ENCODE measurements around the gene DNAJB4.
"Not testable (repeated sequence)": the region's sequence is repeated elsewhere in the genome, so short reads cannot be mapped to it uniquely, and the experiment has no call there.

DNAJB4 gene

GRCh38 chr1:77991638-77992037 lies 13.1 kb upstream of the DNAJB4 start:
- DNase-seq = no peak

DNA sequence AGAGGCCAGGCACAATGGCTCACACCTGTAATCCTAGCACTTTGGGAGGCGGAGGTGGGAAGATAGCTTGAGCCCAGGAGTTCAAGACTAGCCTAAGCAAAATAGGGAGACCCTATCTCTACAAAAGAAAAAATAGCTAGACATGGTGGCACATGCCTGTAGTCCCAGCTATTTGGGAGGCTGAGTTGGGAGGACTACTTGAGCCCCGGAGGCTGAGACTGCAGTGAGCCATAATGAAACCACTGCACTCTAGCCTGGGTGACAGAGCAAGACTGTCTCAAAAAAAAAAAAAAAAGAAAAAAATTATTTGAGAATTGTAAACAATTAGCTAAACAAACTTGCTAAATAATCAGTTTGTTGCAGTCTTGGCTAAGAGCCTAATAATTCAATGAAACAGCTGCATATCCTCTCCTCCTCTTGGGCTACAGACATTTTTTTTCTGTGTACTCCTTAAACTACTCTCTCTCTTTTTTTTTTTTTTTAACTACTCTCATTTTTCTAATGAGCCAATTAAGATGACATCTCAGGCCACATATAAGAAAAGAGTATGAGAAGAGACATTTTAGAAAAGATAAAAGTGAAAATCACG lies 10.5 kb upstream of the DNAJB4 start:
- no peak for DNase-seq

DNA sequence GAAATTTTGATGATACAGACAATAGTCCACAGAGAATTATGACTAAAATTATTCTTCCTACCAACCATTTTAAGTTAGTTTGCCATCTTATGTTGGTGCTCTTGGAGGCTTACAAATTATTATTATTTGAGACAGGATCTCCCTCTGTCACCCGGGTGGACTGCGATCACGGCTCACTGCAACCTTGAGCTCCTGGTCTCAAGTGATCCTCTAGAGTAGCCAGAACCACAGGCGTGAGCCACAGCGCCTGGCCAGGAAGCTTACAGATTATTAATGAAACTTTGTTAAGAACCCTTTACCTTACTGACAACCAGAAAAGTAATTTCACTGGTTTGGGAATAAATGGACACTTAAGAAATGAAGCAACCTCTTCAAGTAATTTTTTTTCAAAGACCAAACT lies 8.0 kb upstream of the DNAJB4 start:
- DNase-seq = no peak

DNA sequence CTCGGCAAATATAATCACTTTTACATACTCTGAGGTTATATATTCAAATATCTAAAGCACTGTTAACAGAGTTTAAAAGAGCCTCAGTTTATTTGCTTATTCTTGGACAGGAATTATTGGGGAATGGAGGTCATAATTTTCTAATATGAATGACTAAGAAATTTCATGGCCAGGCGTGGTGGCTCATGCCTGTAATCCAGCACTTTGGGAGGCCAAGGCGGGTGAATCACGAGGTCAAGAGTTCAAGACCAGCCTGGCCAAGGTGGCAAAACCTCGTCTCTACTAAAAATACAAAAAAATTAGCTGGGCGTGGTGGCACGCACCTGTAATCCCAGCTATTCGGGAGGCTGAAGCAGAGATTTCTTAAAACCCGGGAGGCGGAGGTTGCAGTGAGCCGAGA lies 4.2 kb upstream of the DNAJB4 start:
- DNase-seq = not testable (repeated sequence)

DNA sequence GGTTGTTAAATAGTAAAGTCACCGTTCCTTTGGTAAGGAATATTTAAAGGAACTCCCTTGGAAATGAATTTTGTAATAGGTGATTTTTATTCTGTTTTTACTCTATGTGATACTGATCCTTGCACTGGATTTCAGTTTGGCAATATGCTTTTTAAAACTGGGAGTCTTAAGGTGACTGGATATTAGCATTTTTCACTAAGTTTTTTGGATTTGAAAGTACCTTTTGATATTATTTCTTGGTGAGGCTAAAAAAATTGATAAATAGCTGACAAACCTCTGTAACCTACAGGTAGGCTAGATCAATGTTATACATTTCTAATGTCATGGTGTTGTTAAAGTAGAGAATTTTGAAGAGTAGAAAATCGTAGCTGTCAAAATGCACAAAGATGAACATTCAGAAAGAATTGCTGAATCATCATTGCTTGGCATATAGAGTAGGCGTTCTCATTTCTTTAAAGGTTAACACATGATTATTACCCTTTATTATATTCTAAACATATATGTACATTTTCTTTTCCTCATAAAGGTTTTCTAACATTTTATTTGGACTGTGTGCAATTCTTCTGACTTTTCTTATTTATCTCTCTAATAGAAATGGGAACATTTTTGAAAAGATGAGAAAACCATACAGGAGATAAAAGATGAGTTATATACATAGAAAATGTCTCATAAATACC lies 1.5 kb upstream of the DNAJB4 start:
- DNase-seq = no peak

DNA sequence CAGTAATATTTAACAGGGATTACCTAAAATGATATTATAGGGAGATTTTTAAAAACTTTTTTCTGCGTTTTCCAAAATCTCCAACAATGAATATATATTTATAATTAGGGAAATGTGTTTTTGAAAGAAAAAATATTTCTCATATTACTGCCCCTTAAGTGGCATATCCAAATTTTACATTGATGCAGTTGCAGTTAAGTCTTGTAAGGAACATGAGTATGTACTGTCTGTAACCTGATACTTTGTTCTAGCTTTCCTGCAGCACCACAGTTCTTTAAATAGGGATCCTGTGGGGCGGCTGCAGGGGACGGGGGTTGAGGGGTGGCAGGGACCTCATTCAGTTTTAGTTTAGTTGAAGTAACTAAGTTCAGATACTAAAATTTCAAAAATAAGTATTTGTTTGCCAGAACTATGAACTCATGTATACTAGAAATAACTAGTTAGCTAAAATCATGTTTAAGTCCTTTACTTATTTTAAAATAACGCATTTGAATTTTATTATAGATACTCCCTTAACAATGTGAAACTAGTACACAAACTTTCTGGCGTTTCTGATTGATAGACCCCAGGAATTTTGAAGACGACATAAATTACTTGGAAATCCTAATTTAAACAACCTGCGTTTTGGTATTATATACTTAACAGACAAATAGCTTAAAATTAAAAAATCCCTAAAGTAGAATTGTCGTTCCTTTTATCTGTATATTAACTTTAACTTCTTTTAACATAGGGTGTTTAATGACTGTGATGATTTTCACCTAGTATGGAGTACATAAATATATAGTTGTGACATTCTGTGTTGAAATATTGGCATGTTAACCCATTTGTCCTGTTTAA lies 639 bp upstream of the DNAJB4 start:
- DNase-seq = peak; percentile 87

DNA sequence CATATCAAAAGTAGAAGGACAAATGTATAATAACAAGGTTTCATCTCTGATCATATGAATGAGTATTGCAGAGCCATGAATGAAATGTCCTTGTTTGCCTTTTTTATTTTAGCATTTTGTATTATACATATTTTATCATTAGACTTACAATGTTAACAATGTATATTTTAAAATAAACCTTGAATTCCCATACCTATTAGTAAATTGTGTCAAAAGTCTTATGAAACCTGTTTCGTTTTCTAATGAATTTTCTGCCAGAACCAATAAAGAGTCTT lies 646 bp downstream of the DNAJB4 start:
- no peak for DNase-seq

GRCh38 chr1:78005755-78006154 lies 1.0 kb downstream of the DNAJB4 start:
- no peak for DNase-seq

- no peak for DNase-seq
Measured at GRCh38 chr1:78006521-78006920, 1.8 kb downstream of the DNAJB4 start.

GRCh38 chr1:78007677-78008341 lies 3.1 kb downstream of the DNAJB4 start:
- DNase-seq = no peak

DNA sequence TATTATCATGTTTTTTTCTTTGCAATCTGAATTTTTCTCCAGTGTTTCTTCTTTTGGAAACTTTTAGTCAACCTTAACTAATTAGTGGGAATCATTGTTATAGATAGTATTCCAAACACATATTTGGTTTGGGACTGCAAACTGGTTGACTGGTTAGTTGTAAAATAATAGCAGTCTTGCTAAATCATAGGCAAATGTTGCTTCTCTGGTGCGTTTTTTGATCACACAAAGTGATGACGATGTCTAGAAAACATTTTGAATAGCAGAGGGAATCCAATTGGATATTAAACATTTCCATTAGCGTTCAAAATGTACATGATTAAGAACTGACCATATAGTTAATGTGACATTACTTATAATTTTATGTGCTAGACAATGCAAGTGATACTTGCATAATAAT lies 4.5 kb downstream of the DNAJB4 start:
- no peak for DNase-seq

- no peak for DNase-seq
Measured at GRCh38 chr1:78009836-78010235, 5.1 kb downstream of the DNAJB4 start.

- DNase-seq = no peak
Measured at GRCh38 chr1:78011050-78011449, 6.3 kb downstream of the DNAJB4 start.

DNA sequence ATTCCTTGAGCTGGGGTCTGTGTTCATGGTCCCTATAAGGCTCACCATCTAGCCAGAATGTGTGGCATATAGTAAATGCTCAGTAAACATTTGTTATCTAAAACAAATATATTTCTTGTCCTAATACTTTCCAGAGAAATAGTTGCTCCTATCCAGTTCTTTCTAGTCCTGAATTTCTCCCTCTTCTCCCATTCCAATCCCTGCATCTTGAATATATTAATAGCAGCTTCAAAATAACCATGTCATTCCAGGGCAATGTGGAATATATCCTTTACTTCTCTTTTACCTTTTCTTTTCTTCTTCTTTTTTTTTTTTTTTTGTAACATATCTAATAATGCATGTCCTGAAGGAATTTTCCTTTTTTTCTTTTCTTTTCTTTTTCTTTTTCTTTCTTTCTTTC lies 10.4 kb downstream of the DNAJB4 start:
- no peak for DNase-seq

GRCh38 chr1:78019024-78019423 lies 14.3 kb downstream of the DNAJB4 start:
- no peak for DNase-seq

DNA sequence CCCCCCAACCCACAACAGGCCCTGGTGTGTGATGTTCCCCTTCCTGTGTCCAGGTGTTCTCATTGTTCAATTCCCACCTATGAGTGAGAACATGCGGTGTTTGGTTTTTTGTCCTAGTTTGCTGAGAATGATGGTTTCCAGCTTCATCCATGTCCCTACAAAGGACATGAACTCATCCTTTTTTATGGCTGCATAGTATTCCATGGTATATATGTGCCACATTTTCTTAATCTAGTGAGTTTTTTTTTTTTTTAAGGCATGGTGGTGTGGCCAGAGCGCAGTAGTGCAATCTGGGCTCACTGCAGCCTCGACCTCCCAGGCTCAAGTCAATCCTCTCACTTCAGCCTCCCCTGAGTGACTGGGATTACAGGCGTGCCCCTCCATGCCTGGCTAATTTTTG lies 16.4 kb downstream of the DNAJB4 start:
- not testable (repeated sequence) for DNase-seq

- no peak for DNase-seq
Measured at GRCh38 chr1:78029793-78030192, 25.1 kb downstream of the DNAJB4 start.

- no peak for DNase-seq
Measured at GRCh38 chr1:78032996-78033796, 28.5 kb downstream of the DNAJB4 start.

- DNase-seq = no peak
Measured at GRCh38 chr1:78033797-78034172, 29.0 kb downstream of the DNAJB4 start.

GRCh38 chr1:78035121-78035520 lies 30.4 kb downstream of the DNAJB4 start:
- DNase-seq = peak; percentile 43

DNA sequence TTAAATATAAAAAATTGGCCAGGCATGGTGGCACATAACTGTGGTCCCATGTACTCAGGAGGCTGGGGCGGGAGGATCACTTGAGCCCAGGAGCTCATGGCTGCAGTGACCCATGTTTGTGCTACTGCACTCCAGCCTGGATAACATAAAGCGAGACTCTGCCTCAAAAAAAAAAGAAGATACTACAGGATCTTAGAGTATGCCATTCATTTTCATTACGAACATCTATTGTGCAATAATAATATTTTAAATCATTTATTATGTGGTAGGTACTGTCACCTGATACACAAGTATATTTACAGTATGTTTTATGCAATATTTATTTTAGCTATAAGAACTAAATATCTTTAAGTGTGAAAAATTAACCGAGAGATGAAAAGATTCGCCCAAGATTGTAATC lies 31.7 kb downstream of the DNAJB4 start:
- DNase-seq = no peak

DNA sequence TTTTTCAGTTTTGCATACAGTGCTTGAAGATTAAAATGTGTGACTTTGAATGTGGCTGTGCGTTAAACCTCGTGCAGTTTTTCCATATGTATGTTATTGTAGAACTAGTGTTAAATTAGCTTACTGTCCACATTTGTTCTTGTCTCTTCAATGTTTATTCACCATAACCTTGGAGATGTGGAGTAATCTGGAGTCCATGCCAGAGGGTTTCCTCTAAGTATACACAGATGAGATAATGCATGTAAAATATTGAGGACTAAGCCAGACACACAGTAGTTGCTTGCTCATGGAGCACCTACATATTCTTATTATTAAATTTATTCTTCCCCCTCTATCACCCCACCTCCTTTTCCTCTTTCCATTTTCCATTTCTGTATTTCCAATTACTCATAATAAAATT lies 33.3 kb downstream of the DNAJB4 start:
- no peak for DNase-seq

DNA sequence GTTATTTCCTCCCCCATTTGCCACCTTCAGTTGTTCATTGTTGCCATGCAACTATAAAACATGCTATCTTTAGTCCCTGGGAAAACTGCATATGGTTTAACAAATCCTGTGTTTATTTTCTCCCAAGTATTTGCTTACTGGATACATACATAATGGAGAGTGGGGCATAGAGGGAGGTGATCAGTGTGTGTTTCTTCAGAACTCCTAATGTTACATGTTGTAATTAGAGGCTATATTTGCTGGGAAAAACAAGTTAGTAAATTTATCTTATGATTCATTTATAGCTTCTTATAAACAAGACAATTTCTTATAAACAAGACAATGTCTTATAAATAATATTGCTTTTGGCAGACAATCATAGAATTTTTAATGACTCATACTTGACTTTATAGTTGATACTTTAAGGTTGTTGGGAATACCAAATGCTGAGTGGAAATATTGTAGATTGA lies 33.8 kb downstream of the DNAJB4 start:
- DNase-seq = no peak

All from MV-4-11 (cell line).